Effector memory CD8-positive, alpha-beta T cell (primary cell): ENCODE data around the gene CFAP100.

Source experiments
- ATAC-seq: fragments of 150-1000 bp; cut with Tn5 transposase; replicated peaks from 2 replicates; pipeline ENCODE4 v1.10.0; 2021; ENCODE audit warnings: mild to moderate bottlenecking, moderate library complexity
- DNase-seq, 3 experiments: peaks; one replicate each; pipeline ENCODE4 v3.0.0; 2021
- H3K27ac Mint-ChIP-seq, 2 donors: one replicate each; pipeline ENCODE4 v1.8.0; 2022; ENCODE audit warnings: mild to moderate bottlenecking in 2 of 2, mixed read lengths in 2 of 2, moderate library complexity in 2 of 2
- H3K27me3 Mint-ChIP-seq, 2 donors: one replicate each; pipeline ENCODE4 v1.8.0; 2022; ENCODE audit warnings: mixed read lengths in 2 of 2
- H3K36me3 Mint-ChIP-seq: one replicate; pipeline ENCODE4 v1.8.0; 2022; ENCODE audit warnings: mild to moderate bottlenecking, moderate library complexity, mixed read lengths; ENCODE audit not compliant: insufficient read depth
- H3K4me1 Mint-ChIP-seq, 2 donors: one replicate each; pipeline ENCODE4 v1.8.0; 2022; ENCODE audit warnings: low read depth in 2 of 2, mixed read lengths in 2 of 2
- H3K4me3 Mint-ChIP-seq, 2 donors: one replicate each; pipeline ENCODE4 v1.8.0; 2022; ENCODE audit warnings: mild to moderate bottlenecking in 2 of 2, mixed read lengths in 2 of 2, moderate library complexity in 2 of 2
- H3K9me3 Mint-ChIP-seq, 2 donors: one replicate each; pipeline ENCODE4 v1.8.0; 2022; ENCODE audit warnings: mixed read lengths in 2 of 2

The CFAP100 gene

DNA sequence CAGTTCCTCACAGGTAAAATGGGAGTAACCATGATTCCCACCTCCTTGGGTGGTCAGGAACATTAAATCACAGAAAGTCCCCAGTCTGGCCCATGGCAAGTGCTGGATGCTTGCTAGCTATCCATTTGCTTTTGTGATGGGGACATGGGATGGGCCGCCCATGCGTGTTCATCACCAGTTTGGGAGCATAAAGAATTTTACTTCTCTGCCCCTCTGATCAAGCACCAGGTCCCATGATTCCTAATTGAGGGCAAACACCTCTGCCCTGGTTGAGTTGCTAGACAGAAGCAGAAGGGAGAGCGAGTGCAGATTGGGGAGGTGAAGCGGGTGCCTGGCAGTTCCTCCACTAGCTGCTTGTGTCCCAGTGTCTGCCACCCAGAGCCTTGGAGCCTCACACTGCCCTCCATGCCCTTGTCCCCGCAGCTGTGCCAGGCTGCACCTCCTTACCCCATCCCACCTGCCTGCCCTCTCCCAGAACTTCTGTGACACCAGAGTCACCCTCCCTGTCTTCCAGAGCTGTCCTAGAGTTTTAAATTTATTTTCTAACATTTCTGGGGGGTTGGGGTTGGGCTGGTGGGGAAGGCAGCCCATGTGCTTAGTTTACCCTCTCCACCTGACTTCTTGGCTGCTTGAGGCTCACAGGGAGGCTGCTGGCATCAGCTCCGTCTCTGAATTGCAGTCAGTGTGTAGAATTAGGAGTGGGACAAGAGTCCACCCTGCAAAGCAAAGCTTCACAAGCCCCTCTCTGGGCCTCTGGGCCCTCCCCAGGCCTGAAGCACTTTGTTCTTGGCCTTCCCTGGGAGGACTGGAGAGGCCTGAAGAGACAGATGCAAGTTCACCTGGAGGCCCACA is 18.4 kb downstream of the CFAP100 start:
- no peak for ATAC-seq
- peaks cover 54 to 86% of the 10 kb centered on the region in 2 donors for H3K27me3 Mint-ChIP-seq

DNA sequence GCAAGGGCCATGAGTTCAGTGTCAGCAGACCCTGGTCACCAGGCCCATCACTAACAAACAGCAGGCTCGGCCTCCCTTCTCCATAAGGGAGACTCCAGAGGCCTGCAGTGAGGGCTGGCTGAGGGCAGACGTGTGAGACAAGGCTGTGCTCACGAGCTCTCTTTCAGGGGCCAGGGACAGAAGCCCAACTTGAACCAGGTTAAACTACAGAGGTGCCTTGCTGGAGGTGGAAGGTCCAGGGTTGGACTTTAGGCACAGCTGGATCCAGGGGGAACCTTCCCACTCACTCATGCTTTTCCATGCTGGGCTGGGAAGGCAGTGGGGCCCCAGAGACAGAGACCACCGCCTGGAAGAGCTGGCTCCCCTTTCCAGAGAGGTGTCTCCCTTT is 19.0 kb downstream of the CFAP100 start:
- no peak overlapping the region for H3K27ac Mint-ChIP-seq
- H3K4me3 Mint-ChIP-seq: no peak overlapping the region
- H3K9me3 Mint-ChIP-seq: no peaks in the 10 kb centered on the region
- H3K4me1 Mint-ChIP-seq: no peaks in the 10 kb centered on the region
- DNase-seq: no peak
- ATAC-seq: no peak
- H3K27me3 Mint-ChIP-seq: peaks cover 48 to 80% of the 10 kb centered on the region in 2 donors
- peaks cover 5% of the 10 kb centered on the region for H3K36me3 Mint-ChIP-seq

More for the DNA sequence above, 18.4 kb downstream of the CFAP100 start:
- no peak overlapping the region for H3K27ac Mint-ChIP-seq
- H3K4me3 Mint-ChIP-seq: no peak overlapping the region
- no peaks in the 10 kb centered on the region for H3K4me1 Mint-ChIP-seq
- H3K36me3 Mint-ChIP-seq: peaks cover 5% of the 10 kb centered on the region
- no peak for DNase-seq
- H3K9me3 Mint-ChIP-seq: no peaks in the 10 kb centered on the region

DNA sequence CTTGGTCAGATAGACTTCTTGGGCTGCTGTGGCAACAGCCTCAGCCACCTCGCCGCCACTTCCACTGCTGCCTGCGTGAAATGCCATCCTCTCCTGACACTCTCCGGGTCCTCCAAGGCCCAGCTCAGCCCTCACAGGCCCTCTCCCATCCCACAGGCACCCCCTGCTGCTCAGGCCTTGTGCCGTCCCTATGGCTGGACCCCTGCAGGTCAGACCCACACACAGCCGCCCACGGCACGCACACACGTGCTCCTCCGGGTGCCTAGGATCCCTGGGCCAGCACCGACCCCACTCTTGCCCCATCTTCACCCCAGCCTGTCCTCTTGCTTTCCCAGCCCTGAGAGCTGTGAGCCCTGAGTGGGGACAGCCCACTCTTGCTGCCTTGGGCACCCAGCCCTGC is 19.7 kb downstream of the CFAP100 start:
- no peak for DNase-seq
- ATAC-seq: no peak
- Mint-ChIP-seq H3K9me3 (no peaks in the 10 kb centered on the region), H3K4me1 (no peaks in the 10 kb centered on the region), H3K36me3 (peaks cover 5% of the 10 kb centered on the region), H3K4me3 (no peak overlapping the region), H3K27me3 (peaks cover 41 to 73% of the 10 kb centered on the region in 2 donors), H3K27ac (no peak overlapping the region)

DNA sequence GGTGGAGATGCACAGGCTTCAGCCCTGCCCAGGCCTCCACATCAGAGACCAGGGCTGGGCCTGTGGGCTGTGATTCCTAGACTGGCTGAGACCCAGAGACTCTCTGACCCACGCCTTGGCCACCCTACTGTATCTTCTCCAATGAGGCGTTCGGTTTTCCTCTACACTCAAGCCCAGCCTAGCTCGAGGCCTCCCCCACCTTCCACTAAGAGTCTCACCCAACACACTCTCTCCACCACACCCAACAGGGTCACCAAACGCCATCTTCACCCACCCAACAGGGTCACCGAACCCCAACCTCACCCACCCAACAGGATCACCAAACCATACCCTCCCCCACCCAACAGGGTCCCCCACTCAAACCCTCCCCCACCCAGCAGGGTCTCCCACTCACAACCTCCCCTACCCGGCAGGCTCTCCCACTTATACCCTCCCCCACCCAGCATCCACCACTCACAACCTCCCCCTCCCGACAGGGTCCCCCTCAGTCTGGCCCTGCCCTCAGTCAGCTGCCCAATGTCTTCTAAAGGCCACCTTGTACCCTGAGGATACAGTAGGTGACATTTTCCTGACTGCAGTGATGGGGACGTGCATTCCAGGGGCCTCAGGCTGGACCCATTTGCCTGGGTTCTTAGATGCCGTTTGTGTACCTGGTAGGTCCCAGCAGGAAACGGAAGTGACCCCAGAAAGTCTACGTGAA is 20.4 kb downstream of the CFAP100 start:
- no peak overlapping the region for H3K4me3 Mint-ChIP-seq
- peaks cover 41 to 67% of the 10 kb centered on the region in 2 donors for H3K27me3 Mint-ChIP-seq
- ATAC-seq: no peak
- no peaks in the 10 kb centered on the region for H3K9me3 Mint-ChIP-seq
- DNase-seq: no peak
- H3K36me3 Mint-ChIP-seq: peaks cover 5% of the 10 kb centered on the region
- H3K4me1 Mint-ChIP-seq: peaks cover 0 to 1% of the 10 kb centered on the region in 2 donors
- H3K27ac Mint-ChIP-seq: no peak overlapping the region

DNA sequence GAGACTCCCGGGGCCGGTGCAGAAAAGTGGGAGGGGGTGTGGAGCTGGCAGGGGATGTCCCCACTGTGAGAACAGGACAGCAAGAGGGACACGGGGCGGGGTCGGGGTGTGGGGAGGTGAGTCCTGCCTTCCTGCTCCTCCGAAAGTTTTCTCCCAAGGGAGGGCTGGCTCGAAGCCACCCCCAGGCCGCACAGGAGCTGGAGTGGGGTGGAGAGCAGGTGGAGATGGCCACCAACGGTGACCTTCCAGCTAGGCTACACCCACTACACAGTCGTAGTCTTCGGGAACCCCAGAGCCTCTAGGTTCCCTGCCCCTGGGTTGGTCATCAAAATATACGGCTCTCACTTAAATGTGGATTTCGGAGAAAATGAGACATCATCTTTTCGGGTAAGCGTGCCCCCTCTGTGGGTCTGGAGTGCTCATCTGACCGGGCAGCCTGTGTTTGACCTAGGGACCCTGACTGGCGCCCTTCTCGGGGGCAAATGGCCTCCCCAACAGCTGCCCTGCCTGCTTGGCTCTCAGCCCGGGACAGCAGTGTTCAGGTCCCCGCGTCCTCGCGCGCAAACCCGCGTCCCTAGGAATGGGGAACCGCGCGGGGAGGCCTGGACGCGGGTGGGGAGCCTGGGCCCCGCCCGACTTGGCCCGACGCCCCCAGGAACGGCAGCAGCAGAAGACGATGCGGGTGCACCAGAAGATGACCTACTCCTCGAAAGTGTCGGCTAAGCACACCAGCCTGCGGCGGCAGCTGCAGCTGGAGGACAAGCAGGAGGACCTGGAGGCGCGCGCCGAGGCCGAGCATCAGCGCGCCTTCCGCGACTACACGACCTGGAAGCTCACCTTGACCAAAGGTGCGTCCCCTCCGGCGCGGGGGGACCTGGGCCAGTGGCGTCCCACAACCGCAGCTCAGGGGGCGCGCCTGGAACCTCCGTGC is 21.2 kb downstream of the CFAP100 start:
- Mint-ChIP-seq H3K4me1 (peaks cover 0 to 6% of the 10 kb centered on the region in 2 donors), H3K9me3 (no peaks in the 10 kb centered on the region), H3K27me3 (peaks cover 34 to 59% of the 10 kb centered on the region in 2 donors), H3K4me3 (no peak overlapping the region), H3K36me3 (peaks cover 5% of the 10 kb centered on the region), H3K27ac (no peak overlapping the region)
- no peak for ATAC-seq
- DNase-seq: no peak

DNA sequence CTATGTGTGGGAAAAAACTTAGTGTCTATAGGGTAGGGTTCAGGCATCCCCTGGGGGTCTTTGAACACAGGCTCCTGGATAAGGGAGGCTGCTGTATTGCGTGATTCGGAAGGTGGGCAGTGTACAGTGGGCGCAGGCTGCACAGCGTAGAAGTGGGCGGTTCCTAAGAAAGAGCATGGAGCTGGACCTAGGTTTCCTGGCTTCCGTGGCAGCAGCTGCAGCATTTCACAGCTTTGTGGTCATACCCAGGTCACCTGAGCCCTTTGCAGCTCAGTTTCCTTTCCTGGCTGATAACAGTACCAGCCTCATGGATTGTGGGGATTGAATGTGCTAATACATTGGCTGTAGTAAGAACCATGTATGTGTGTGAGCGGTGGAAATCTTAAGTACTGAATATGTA is 22.2 kb downstream of the CFAP100 start:
- ATAC-seq (no peak), DNase-seq (no peak)
- H3K27me3 Mint-ChIP-seq: peaks cover 24 to 49% of the 10 kb centered on the region in 2 donors
- no peaks in the 10 kb centered on the region for H3K9me3 Mint-ChIP-seq
- H3K36me3 Mint-ChIP-seq: peaks cover 5% of the 10 kb centered on the region
- no peak overlapping the region for H3K4me3 Mint-ChIP-seq
- no peak overlapping the region for H3K27ac Mint-ChIP-seq
- peaks cover 0 to 6% of the 10 kb centered on the region in 2 donors for H3K4me1 Mint-ChIP-seq

DNA sequence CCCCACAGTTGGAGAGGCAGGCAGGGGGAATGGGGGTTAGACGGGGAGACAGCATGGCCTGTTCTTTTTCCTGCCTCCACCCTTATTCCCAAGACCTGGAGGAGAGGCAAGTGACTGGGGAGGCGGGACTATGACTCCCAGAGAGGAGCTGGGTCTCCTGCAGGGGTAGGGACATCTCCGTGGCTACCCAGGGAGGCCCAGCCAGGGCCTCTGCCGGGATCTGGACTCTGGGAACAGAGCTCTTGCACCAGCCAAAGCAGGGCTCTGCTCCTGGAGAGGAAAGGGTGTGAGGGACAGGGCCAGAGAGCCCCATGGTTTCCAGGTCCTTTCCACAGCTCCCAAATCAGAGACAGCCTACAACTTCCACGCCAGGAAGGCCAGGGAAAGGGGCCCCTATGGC is 22.8 kb downstream of the CFAP100 start:
- peaks cover 18 to 44% of the 10 kb centered on the region in 2 donors for H3K27me3 Mint-ChIP-seq

DNA sequence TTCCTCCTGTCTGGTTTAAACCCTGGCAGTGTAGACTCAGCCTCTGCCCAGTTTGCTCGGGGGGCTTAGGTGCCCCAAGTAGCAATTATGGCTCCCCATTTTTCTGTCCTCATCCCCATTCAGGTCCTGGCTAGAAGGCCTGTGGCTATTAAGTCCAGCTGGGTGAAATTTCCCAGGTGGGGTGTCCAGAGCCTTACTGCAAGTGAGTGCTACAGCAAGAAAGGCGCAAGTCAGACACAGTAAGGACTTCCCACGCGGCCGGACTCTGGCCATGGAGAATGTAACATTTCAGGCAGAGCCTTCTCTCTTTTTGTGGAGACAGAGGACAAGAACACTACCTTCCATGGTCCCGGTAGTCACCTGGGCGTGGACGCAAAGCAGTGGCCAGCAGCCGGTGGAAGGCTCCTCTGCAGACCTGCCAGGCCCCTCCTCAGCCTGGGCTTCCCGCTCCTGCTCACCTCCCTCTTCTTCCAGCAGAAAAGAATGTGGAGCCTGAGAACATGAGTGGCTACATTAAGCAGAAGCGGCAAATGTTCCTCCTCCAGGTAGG is 23.3 kb downstream of the CFAP100 start:
- H3K27me3 Mint-ChIP-seq: peaks cover 17 to 38% of the 10 kb centered on the region in 2 donors
- H3K9me3 Mint-ChIP-seq: no peaks in the 10 kb centered on the region
- no peak for DNase-seq
- no peak overlapping the region for H3K4me3 Mint-ChIP-seq
- ATAC-seq: no peak
- H3K4me1 Mint-ChIP-seq: peaks cover 0 to 6% of the 10 kb centered on the region in 2 donors
- H3K36me3 Mint-ChIP-seq: peaks cover 5% of the 10 kb centered on the region
- H3K27ac Mint-ChIP-seq: no peak overlapping the region

More for the DNA sequence above, 22.8 kb downstream of the CFAP100 start:
- no peak overlapping the region for H3K4me3 Mint-ChIP-seq
- DNase-seq (no peak), ATAC-seq (no peak)
- no peak overlapping the region for H3K27ac Mint-ChIP-seq
- H3K4me1 Mint-ChIP-seq: peaks cover 0 to 6% of the 10 kb centered on the region in 2 donors
- H3K36me3 Mint-ChIP-seq: peaks cover 5% of the 10 kb centered on the region
- no peaks in the 10 kb centered on the region for H3K9me3 Mint-ChIP-seq

DNA sequence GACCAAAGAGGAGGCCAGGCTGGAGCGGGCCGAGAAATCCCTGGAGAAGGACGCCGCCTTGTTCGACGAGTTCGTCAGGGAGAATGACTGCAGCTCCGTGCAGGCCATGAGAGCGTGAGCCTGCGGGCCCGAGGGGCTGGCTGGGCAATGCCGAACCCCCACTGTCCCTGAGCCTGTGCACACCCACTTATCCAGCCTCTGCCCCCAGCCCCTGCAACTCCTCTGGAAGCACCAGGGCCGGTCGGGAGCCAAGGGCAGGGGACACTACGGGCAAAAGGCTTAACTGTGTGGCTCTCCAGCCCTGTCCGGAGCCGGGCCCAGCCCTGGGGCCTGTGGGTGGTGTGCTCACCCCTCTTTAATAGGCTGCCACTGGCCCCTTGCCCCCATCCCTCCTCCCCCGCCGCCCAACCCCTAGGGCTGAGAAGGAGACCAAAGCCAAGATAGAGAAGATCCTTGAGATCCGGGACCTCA is 24.0 kb downstream of the CFAP100 start:
- H3K27me3 Mint-ChIP-seq: peaks cover 17 to 32% of the 10 kb centered on the region in 2 donors
- H3K36me3 Mint-ChIP-seq: peaks cover 5% of the 10 kb centered on the region
- H3K4me1 Mint-ChIP-seq: peaks cover 0 to 6% of the 10 kb centered on the region in 2 donors
- ATAC-seq: no peak
- no peak for DNase-seq
- no peaks in the 10 kb centered on the region for H3K9me3 Mint-ChIP-seq
- H3K27ac Mint-ChIP-seq: no peak overlapping the region
- H3K4me3 Mint-ChIP-seq: no peak overlapping the region

DNA sequence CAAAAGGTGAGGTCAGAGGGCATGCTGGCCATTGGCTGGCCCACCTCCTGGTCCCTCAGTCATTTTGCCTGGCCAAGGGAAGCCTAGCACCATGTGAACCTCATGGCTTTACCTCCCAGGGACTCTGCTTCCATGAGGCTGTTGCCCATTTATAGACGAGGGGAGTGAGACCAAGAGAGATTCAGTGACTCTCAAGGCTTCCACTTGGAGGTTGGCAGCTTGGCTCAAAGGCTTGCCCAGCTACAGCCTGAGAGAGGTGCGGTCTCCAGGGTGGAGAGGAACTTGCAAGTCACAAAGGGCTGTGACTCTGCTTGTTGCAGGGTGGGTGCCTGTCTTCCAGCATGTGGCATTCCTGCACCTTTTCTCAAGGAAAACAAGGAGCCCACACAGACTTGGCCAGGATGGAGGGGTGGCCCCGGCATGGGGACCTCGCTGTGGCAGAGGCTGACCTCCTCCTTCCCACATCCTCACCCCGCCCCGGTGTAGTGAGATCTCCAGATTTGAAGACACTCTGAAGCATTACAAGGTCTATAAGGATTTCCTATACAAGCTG is 24.5 kb downstream of the CFAP100 start:
- peaks cover 5% of the 10 kb centered on the region for H3K36me3 Mint-ChIP-seq
- H3K4me3 Mint-ChIP-seq: no peak overlapping the region
- peaks cover 0 to 6% of the 10 kb centered on the region in 2 donors for H3K4me1 Mint-ChIP-seq

DNA sequence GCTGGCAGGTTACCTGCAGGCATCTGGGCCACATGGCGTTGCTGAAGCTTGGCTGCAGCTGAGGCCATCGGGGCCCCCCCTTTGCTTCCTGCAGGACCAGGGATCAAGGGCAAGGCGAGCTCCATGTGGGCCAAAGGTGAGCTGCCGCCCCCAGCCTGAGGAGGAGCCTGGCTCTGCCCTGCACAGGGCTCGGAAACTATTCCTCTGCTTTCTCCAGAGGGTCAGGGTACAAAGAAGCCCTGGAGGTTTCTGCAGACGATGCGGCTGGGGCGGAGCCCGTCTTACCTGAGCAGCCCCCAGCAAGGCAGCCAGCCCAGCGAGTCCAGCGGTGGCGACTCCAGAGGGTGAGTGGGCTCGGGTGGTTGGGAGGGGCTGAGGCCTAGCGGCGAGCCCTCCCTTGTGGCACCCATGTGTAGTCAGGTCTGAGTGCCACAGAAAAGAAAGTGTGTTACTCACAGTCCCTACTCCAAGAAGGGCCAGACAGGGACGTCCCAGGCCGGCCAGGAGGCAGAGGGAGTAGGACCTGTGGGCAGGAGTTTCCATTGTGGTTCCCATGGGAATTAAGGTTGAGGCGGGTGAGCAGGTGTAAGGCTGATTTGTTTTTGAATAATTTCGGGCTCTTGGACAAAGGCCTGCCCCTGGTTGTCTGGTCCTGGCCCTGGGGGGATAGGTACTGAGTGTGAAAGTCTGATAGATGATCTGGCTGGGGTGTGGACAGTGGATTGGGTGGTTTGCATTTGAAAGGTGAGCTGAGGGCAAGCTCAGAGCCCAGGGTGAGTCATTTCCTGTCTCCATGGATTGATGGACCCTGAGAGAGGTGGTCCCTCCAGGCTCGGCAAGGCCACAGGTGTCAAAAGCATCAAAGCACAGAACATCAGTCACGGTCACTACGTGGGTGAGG is 25.4 kb downstream of the CFAP100 start:
- Mint-ChIP-seq H3K27ac (peak overlapping the region; percentile 41 to 79), H3K4me3 (no peak overlapping the region), H3K4me1 (peaks cover 0 to 6% of the 10 kb centered on the region in 2 donors), H3K27me3 (peaks cover 5 to 17% of the 10 kb centered on the region in 2 donors), H3K36me3 (peaks cover 5% of the 10 kb centered on the region), H3K9me3 (no peaks in the 10 kb centered on the region)
- DNase-seq (no peak), ATAC-seq (no peak)

More for the DNA sequence above, 24.5 kb downstream of the CFAP100 start:
- Mint-ChIP-seq H3K27ac (no peak overlapping the region), H3K27me3 (peaks cover 14 to 26% of the 10 kb centered on the region in 2 donors), H3K9me3 (no peaks in the 10 kb centered on the region)
- no peak for ATAC-seq
- DNase-seq: no peak
